SK-N-SH treated with all-trans-retinoic acid at 6 μM for 48 hours (cell line): Measurements from ENCODE around the gene C3orf70.
A peak's percentile ranks its signal among the peaks of the same experiment; 100 is the strongest.

Source experiments
- ATAC-seq: fragments of 200-7000 bp; cut with Tn5 transposase; 3 replicates; pipeline ENCODE4 v1.9.1; 2020; ENCODE audit warnings: mild to moderate bottlenecking, moderate library complexity
- ARNTL ChIP-seq: fragments of 450-650 bp; formaldehyde crosslinking; IDR thresholded peaks from 2 replicates; pipeline ENCODE4 v1.5.0; 2020; ENCODE audit warnings: low read depth, mild to moderate bottlenecking, moderate library complexity, borderline replicate concordance
- BACH2 ChIP-seq: fragments of 250-450 bp; sonication (Bioruptor Pico); IDR thresholded peaks from 2 replicates; pipeline ENCODE4 v1.9.0; 2021; ENCODE audit warnings: mild to moderate bottlenecking, borderline replicate concordance
- ESRRG ChIP-seq: fragments of 250-450 bp; sonication (Bioruptor Pico); IDR thresholded peaks from 2 replicates; pipeline ENCODE4 v1.6.1; 2021; ENCODE audit warnings: mild to moderate bottlenecking
- GLIS3 ChIP-seq: fragments of 250-450 bp; sonication (Bioruptor Pico); IDR thresholded peaks from 2 replicates; pipeline ENCODE4 v1.5.0; 2020; ENCODE audit warnings: mild to moderate bottlenecking, moderate library complexity
- ISL1 ChIP-seq: fragments of 250-450 bp; sonication (Bioruptor Pico); IDR thresholded peaks from 2 replicates; pipeline ENCODE4 v2.1.2; 2022; ENCODE audit warnings: mild to moderate bottlenecking, moderate library complexity
- OSR1 ChIP-seq: fragments of 250-450 bp; sonication (Bioruptor Pico); IDR thresholded peaks from 2 replicates; pipeline ENCODE4 v1.8.0; 2022; ENCODE audit warnings: moderate library complexity, mild to moderate bottlenecking, inconsistent platforms
- PATZ1 ChIP-seq: fragments of 250-450 bp; sonication (Bioruptor Pico); IDR thresholded peaks from 2 replicates; pipeline ENCODE4 v1.8.0; 2020; ENCODE audit warnings: mild to moderate bottlenecking, moderate library complexity, borderline replicate concordance
- POU6F1 ChIP-seq: fragments of 250-450 bp; sonication (Bioruptor Pico); IDR thresholded peaks from 2 replicates; pipeline ENCODE4 v1.8.0; 2021; ENCODE audit warnings: low read depth, mild to moderate bottlenecking, moderate library complexity, borderline replicate concordance
- PPARA ChIP-seq: fragments of 250-450 bp; sonication (Bioruptor Pico); IDR thresholded peaks from 2 replicates; pipeline ENCODE4 v1.5.0; 2020; ENCODE audit warnings: mild to moderate bottlenecking, borderline replicate concordance
- RARB ChIP-seq: fragments of 250-450 bp; sonication (Bioruptor Pico); IDR thresholded peaks from 2 replicates; pipeline ENCODE4 v1.8.0; 2021; ENCODE audit warnings: mild to moderate bottlenecking, moderate library complexity
- ZFP3 ChIP-seq: fragments of 250-450 bp; sonication (Bioruptor Pico); IDR thresholded peaks from 2 replicates; pipeline ENCODE4 v1.5.0; 2020; ENCODE audit warnings: mild to moderate bottlenecking, moderate library complexity
- ZFP30 ChIP-seq: fragments of 450-650 bp; formaldehyde crosslinking; IDR thresholded peaks from 2 replicates; pipeline ENCODE4 v1.5.0; 2022; ENCODE audit warnings: mild to moderate bottlenecking, moderate library complexity
- ZNF70 ChIP-seq: fragments of 450-650 bp; formaldehyde crosslinking; IDR thresholded peaks from 2 replicates; pipeline ENCODE4 v1.5.0; 2020; ENCODE audit warnings: mild to moderate bottlenecking, moderate library complexity
- ZNF8 ChIP-seq: fragments of 450-650 bp; formaldehyde crosslinking; IDR thresholded peaks from 2 replicates; pipeline ENCODE4 v1.5.0; 2020; ENCODE audit warnings: mild to moderate bottlenecking, moderate library complexity
- TF ChIP-seq, protein P1 (sequence below): fragments of 250-450 bp; sonication (Bioruptor Pico); IDR thresholded peaks from 2 replicates; pipeline ENCODE4 v1.5.1; 2021; ENCODE audit warnings: mild to moderate bottlenecking, moderate library complexity
- TF ChIP-seq, protein P2 (sequence below): fragments of 250-450 bp; sonication (Bioruptor Pico); IDR thresholded peaks from 2 replicates; pipeline ENCODE4 v1.5.0; 2020; ENCODE audit warnings: mild to moderate bottlenecking, moderate library complexity

The C3orf70 gene

GRCh38 chr3:185153171-185153771 is 411 bp upstream of the C3orf70 start:
- TF ChIP-seq ZNF8 (CRISPR knock-in tag): no peak
- TF ChIP-seq, protein P1, sequence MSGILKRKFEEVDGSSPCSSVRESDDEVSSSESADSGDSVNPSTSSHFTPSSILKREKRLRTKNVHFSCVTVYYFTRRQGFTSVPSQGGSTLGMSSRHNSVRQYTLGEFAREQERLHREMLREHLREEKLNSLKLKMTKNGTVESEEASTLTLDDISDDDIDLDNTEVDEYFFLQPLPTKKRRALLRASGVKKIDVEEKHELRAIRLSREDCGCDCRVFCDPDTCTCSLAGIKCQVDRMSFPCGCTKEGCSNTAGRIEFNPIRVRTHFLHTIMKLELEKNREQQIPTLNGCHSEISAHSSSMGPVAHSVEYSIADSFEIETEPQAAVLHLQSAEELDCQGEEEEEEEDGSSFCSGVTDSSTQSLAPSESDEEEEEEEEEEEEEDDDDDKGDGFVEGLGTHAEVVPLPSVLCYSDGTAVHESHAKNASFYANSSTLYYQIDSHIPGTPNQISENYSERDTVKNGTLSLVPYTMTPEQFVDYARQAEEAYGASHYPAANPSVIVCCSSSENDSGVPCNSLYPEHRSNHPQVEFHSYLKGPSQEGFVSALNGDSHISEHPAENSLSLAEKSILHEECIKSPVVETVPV: no peak
- no peak for TF ChIP-seq OSR1
- TF ChIP-seq ARNTL: no peak
- TF ChIP-seq POU6F1 (CRISPR knock-in tag): no peak
- no peak for TF ChIP-seq GLIS3 (CRISPR knock-in tag)
- TF ChIP-seq RARB (CRISPR knock-in tag): no peak
- TF ChIP-seq ESRRG (CRISPR knock-in tag): no peak
- no peak for TF ChIP-seq ZNF70
- TF ChIP-seq ISL1 (CRISPR knock-in tag): no peak
- TF ChIP-seq, protein P2, sequence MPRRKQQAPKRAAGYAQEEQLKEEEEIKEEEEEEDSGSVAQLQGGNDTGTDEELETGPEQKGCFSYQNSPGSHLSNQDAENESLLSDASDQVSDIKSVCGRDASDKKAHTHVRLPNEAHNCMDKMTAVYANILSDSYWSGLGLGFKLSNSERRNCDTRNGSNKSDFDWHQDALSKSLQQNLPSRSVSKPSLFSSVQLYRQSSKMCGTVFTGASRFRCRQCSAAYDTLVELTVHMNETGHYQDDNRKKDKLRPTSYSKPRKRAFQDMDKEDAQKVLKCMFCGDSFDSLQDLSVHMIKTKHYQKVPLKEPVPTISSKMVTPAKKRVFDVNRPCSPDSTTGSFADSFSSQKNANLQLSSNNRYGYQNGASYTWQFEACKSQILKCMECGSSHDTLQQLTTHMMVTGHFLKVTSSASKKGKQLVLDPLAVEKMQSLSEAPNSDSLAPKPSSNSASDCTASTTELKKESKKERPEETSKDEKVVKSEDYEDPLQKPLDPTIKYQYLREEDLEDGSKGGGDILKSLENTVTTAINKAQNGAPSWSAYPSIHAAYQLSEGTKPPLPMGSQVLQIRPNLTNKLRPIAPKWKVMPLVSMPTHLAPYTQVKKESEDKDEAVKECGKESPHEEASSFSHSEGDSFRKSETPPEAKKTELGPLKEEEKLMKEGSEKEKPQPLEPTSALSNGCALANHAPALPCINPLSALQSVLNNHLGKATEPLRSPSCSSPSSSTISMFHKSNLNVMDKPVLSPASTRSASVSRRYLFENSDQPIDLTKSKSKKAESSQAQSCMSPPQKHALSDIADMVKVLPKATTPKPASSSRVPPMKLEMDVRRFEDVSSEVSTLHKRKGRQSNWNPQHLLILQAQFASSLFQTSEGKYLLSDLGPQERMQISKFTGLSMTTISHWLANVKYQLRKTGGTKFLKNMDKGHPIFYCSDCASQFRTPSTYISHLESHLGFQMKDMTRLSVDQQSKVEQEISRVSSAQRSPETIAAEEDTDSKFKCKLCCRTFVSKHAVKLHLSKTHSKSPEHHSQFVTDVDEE (CRISPR knock-in tag): no peak
- ATAC-seq: peak; percentile 30

- TF ChIP-seq, protein P1: no peak
- TF ChIP-seq PATZ1 (no peak), RARB (CRISPR knock-in tag) (no peak), ZFP30 (CRISPR knock-in tag) (no peak)
- no peak for ATAC-seq
These were observed 873 bp downstream of the C3orf70 start for GRCh38 chr3:185151964-185152409.

GRCh38 chr3:185151101-185151963 is 1.5 kb downstream of the C3orf70 start:
- ATAC-seq: no peak
- 0 out of 2 replicates have a peak, but pooled peaks have one; percentile 17 for TF ChIP-seq ISL1 (CRISPR knock-in tag)
- no peak for TF ChIP-seq ZNF8 (CRISPR knock-in tag)
- no peak for TF ChIP-seq ZNF70
- TF ChIP-seq, all 23 proteins: peak for 1

- TF ChIP-seq PPARA (CRISPR knock-in tag) (no peak), ZNF70 (no peak), PATZ1 (no peak), ZFP3 (CRISPR knock-in tag) (no peak), ZFP30 (CRISPR knock-in tag) (no peak), BACH2 (no peak)
- TF ChIP-seq, protein P2 (CRISPR knock-in tag): no peak
- no peak for ATAC-seq
These were observed 2.3 kb downstream of the C3orf70 start for GRCh38 chr3:185150561-185150960.
